Prostate gland (tissue), 2 donors: ENCODE measurements around the gene MRAS. TPM values are rescaled to one million over a fixed set of nuclear protein-coding genes. Genes with fewer than 3 reads are reported as not detected.

Experiments
- DNase-seq: peaks from one replicate; pipeline ENCODE4 v3.0.0-alpha.2; 2019; ENCODE audit warnings: low spot score
- H3K27ac ChIP-seq, 2 donors: fragments of 200-600 bp; sonication (generic); 2 replicates each; pipeline ENCODE4 v1.5.1; 2017 to 2019
- H3K27me3 ChIP-seq: fragments of 200-600 bp; sonication (generic); replicated peaks from 2 replicates; pipeline ENCODE4 v1.5.1; 2019; ENCODE audit not compliant: insufficient read depth
- H3K36me3 ChIP-seq, 2 donors: fragments of 200-600 bp; sonication (generic); 1 replicate in 1 of 2; 2 replicates in 1 of 2; pipeline versions ENCODE4 v1.5.1 to v1.8.1; 2017 to 2019
- H3K4me1 ChIP-seq: fragments of 200-600 bp; sonication (generic); replicated peaks from 2 replicates; pipeline ENCODE4 v1.5.1; 2019
- H3K4me3 ChIP-seq, 2 donors: fragments of 200-600 bp; sonication (generic); 2 replicates each; pipeline ENCODE4 v1.5.1; 2017 to 2019
- H3K9me3 ChIP-seq: fragments of 200-600 bp; sonication (generic); 2 replicates; pipeline ENCODE4 v1.5.1; 2017
- CTCF ChIP-seq, 4 experiments: fragments of 200-600 bp in 2 of 4; fragments of 450-650 bp in 2 of 4; sonication (generic) in 2 of 4; IDR thresholded peaks; 1 replicate in 3 of 4; 2 replicates in 1 of 4; pipeline ENCODE4 v1.5.1; 2016 to 2019; ENCODE audit warnings: antibody characterized with exemption in 4 of 4, mild to moderate bottlenecking in 2 of 4, moderate library complexity in 2 of 4
- POLR2A ChIP-seq: fragments of 450-650 bp; IDR thresholded peaks from one replicate; pipeline ENCODE4 v1.6.1; 2016; ENCODE audit warnings: antibody characterized with exemption, mild to moderate bottlenecking
- POLR2AphosphoS5 ChIP-seq: sonication (generic); formaldehyde crosslinking; IDR thresholded peaks from one replicate; pipeline ENCODE4 v1.6.1; 2017; ENCODE audit warnings: antibody characterized with exemption
- WGBS: methylation state at CpG from one replicate; pipeline ENCODE4 v1.1.5; 2018; 5-methylcytosine and 5-hydroxymethylcytosine counted together
- intact Hi-C: fragments of 100-400 bp; cut with DNase I; formaldehyde crosslinking; loops from one replicate; pipeline ENCODE4 v1.14.2; 2022
- total RNA-seq, 2 donors: library from RNA; depleted of rRNA; stranded (reverse); fragments of >200 nt; gene quantifications; one replicate each; pipeline ENCODE4 v1.1.0, GENCODE V29; 2016

The MRAS gene
- total RNA-seq, 2 donors from 2014 or later = 8.7 to 25.3 TPM

GRCh38 chr3:138329984-138330293 lies 18.4 kb upstream of the MRAS start:
- 4% methylated on average over 7 of the region's 7 CpGs for WGBS

DNA sequence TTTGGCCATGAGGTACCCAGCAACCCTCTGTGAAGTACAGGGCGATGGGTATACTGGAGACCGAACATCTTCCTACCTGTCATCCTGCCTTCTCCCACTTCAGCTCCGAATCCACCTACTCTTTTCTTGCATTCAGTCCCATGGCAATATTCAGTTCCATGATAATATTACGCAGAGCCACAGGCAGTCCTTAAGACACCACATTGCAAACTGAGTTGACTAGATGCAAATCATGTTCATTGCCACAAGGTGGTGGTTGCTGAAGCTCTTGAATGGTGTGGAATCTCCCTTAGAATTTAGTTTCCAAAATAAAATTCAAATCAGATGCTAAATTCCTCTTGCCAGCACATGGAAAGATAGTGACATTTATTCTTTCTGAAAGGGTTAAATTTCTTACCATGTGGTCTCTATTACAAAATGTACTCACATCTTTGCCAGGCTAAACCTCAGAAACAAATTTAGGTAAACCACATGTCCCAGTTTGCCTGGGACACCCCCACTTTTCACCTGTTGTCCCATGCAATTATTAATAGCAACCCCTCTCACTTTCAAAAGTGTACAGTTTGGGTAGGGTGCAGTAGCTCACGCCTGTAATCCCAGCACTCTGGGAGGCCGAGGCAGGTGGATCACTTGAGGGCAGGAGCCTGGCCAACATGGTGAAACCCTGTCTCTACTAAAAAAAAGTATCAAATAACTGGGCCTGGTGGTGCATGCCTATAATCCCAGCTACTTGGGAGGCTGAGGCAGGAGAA lies 17.1 kb upstream of the MRAS start:
- Histone ChIP-seq H3K4me3 (no peak overlapping the region), H3K4me1 (no peaks in the 10 kb centered on the region), H3K27ac (no peak overlapping the region), H3K36me3 (no peaks in the 10 kb centered on the region), H3K27me3 (no peaks in the 10 kb centered on the region), H3K9me3 (no peaks in the 10 kb centered on the region)
- TF ChIP-seq CTCF (IDR thresholded peaks at IDR 0.05) (no peak), POLR2A (no peak), POLR2AphosphoS5 (no peak)
- intact Hi-C loops = loop anchor here (5.0 kb wide), 1 partner anchor 91 kb away; no protein-coding TSS in a partner anchor
- no peak for DNase-seq
- 89% methylated on average over 6 of the region's 6 CpGs for WGBS

More at GRCh38 chr3:138329984-138330293, 18.4 kb upstream of the MRAS start:
- Histone ChIP-seq H3K4me3 (peak overlapping the region; percentile 45 to 56), H3K27ac (peak overlapping the region in 1 of 2 donors; percentile 78), H3K27me3 (no peaks in the 10 kb centered on the region), H3K9me3 (no peaks in the 10 kb centered on the region), H3K4me1 (no peaks in the 10 kb centered on the region), H3K36me3 (no peaks in the 10 kb centered on the region)
- no peak for TF ChIP-seq CTCF (IDR thresholded peaks at IDR 0.05)
- TF ChIP-seq POLR2A = no peak
- no peak for TF ChIP-seq POLR2AphosphoS5
- intact Hi-C loops = loop anchor here (5.0 kb wide), 2 partner anchors 92 to 143 kb away; partner anchors contain the start of gene ARMC8
- no peak for DNase-seq

DNA sequence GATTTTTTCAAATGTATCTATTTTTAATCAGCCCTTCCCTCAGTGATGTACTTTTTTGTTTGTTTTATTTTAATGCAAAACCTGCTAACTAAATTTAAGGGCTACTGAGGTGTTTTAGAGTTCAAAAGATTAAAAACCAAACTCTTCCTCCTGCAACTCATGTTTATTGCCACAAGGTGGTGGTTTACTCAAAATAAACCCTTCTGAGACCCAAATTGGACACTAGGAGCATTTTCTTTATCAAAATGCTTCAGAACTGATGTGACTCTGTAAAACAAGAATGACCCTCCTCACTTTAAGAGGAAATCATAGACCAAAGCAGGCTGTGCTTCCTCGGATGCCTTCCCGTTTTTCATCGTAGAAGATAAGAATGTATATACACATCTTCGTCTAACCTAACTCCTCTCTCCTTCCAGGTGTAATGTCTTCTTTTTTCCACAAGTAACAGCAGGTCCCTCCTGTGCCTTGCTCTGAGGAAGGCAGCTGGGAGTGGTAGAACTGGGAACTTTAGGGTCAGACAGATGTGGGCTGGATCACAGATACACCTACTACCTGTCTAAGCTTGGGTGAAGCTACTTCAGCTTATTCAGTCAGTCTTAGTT lies 15.8 kb upstream of the MRAS start:
- Histone ChIP-seq H3K27ac (no peak overlapping the region), H3K4me3 (no peak overlapping the region), H3K9me3 (no peaks in the 10 kb centered on the region), H3K27me3 (no peaks in the 10 kb centered on the region), H3K4me1 (no peaks in the 10 kb centered on the region), H3K36me3 (no peaks in the 10 kb centered on the region)
- intact Hi-C loops = loop anchor here (5.0 kb wide), 1 partner anchor 90 kb away; no protein-coding TSS in a partner anchor
- DNase-seq = no peak
- TF ChIP-seq POLR2AphosphoS5 (no peak), CTCF (IDR thresholded peaks at IDR 0.05) (peak in 3 of 4 experiments; percentile 42 to 72 (median 59))
- 27% methylated on average over 4 of the region's 4 CpGs for WGBS

- intact Hi-C loops = loop anchor here (5.0 kb wide), 1 partner anchor 88 kb away; no protein-coding TSS in a partner anchor
- no peak for TF ChIP-seq POLR2A
- no peak for TF ChIP-seq CTCF (IDR thresholded peaks at IDR 0.05)
- no peak for TF ChIP-seq POLR2AphosphoS5
- H3K4me3 ChIP-seq = no peak overlapping the region
- no peak for DNase-seq
- no peak overlapping the region for H3K27ac ChIP-seq
- no peaks in the 10 kb centered on the region for H3K36me3 ChIP-seq
- H3K27me3 ChIP-seq = no peaks in the 10 kb centered on the region
- H3K4me1 ChIP-seq = no peaks in the 10 kb centered on the region
- no peaks in the 10 kb centered on the region for H3K9me3 ChIP-seq
- 82% methylated on average over 4 of the region's 4 CpGs for WGBS
These were observed 13.8 kb upstream of the MRAS start for GRCh38 chr3:138334608-138335007.
